HG02588 (cell line): Measurements from ENCODE around the gene CFAP70.
"Not testable (repeated sequence)": the region's sequence is repeated elsewhere in the genome, so short reads cannot be mapped to it uniquely, and the experiment has no call there.

Source experiments
- ATAC-seq: cut with Tn5 transposase; IDR thresholded peaks from one replicate; pipeline ENCODE4 v1.9.1; 2021; ENCODE audit warnings: mild to moderate bottlenecking, moderate library complexity; ENCODE audit not compliant: unreplicated experiment

CFAP70 gene

DNA sequence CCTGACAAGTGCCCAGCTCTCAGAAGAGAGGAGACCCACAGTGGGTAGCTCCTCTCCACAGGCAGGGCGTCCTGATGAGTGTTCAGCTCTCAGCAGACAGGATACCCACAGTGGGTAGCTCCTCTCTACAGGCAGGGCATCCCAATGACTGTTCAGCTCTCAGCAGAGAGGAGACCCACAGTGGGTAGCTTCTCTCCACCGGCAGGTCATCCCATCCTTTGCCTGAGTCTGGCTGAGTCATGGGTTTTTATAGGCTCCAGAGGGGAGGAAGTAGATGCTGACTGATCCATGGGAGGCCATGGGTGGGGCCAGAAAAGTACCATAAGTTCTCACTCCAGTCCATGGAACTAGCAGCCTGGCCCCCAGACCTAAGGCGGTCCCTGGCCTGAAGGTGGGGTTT lies 18.5 kb downstream of the CFAP70 start:
- no peak for ATAC-seq

GRCh38 chr10:73339436-73339835 lies 19.2 kb downstream of the CFAP70 start:
- no peak for ATAC-seq

- ATAC-seq, result no peak
Measured at GRCh38 chr10:73338801-73339368, 19.8 kb downstream of the CFAP70 start.

DNA sequence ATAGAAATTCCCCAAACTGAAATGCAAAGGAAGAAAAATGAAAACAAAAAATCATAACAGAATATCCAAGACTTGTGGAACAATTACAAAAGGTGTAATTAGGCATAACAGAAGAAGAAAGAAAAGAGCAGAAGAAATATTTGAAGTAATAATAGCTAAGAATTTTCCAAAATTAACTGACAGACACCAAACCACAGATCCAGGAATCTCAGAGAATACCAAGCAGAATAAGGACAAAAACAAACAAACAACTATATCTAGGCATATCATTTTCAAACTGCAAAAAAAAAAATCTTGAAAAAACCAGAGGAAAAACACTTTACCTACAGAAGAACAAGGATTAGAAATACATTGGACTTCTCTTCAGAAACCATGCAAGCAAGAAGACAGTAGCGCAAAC lies 25.5 kb downstream of the CFAP70 start:
- no peak for ATAC-seq

GRCh38 chr10:73332379-73332778 lies 26.3 kb downstream of the CFAP70 start:
- ATAC-seq, result no peak

DNA sequence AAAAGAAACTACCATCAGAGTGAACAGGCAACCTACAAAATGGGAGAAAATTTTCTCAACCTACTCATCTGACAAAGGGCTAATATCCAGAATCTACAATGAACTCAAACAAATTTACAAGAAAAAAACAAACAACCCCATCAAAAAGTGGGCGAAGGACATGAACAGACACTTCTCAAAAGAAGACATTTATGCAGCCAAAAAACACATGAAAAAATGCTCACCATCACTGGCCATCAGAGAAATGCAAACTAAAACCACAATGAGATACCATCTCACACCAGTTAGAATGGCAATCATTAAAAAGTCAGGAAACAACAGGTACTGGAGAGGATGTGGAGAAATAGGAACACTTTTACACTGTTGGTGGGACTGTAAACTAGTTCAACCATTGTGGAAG lies 30.1 kb downstream of the CFAP70 start:
- not testable (repeated sequence) for ATAC-seq

DNA sequence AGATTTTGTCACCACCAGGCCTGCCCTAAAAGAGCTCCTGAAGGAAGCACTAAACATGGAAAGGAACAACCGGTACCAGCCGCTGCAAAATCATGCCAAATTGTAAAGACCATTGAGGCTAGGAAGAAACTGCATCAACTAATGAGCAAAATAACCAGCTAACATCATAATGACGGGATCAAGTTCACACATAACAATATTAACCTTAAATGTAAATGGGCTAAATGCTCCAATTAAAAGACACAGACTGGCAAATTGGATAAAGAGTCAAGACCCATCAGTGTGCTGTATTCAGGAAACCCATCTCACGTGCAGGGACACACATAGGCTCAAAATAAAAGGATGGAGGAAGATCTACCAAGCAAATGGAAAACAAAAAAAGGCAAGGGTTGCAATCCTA lies 33.4 kb downstream of the CFAP70 start:
- ATAC-seq, result not testable (repeated sequence)

DNA sequence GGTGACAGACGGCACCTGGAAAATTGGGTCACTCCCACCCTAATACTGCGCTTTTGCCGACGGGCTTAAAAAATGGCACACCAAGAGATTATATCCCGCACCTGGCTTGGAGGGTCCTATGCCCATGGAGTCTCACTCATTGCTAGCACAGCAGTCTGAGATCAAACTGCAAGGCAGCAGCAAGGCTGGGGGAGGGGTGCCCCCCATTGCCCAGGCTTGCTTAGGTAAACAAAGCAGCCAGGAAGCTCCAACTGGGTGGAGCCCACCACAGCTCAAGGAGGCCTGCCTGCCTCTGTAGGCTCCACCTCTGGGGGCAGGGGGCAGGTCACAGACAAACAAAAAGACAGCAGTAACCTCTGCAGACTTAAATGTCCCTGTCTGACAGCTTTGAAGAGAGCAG lies 35.1 kb downstream of the CFAP70 start:
- not testable (repeated sequence) for ATAC-seq

DNA sequence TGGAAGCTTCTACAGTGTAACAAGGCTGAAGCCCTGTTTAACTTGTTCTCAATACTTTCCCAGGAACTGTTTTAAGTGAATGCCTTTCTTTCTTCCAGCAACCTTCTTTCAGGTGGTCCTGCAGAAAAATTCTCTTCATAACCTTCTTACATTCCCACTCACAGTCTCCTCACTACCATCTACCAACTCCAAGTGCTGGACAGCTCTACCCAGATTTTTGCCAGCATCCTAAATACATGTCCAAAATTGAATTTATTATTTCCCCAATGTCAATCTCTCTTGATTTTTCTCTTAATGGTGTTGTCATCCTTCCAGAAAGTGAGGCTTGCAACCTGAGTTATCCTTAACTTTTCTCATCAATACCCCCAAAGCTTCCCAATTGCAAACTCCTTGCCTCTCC lies 48.2 kb downstream of the CFAP70 start:
- ATAC-seq, result no peak

DNA sequence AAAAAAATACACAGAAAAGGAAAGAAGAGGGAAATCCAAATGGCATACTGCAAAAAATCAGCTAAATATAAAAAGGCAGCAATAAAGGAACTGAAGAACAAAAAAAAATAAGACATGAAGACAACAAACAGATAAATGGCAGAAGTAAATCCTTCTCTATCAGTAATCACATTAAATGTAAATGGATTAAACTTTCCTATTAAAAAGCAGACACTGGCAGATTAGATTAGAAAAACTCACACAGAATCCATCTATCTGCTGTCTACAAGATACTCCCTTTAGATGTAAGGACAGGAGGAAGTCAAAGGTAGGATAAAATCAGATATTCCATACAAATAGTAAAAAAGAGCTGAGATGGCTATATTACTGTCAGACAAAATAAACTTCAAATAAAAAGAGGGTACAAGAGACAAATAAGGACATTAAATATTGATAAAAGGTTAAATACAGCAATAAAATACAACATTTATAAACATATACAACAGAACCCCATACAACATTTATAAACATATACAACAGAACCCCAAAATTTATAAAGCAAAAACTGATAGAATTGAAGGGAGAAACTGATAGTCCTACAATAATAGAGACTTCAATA lies 51.4 kb downstream of the CFAP70 start:
- no peak for ATAC-seq

- no peak for ATAC-seq
Measured at GRCh38 chr10:73306171-73306708, 52.4 kb downstream of the CFAP70 start.

DNA sequence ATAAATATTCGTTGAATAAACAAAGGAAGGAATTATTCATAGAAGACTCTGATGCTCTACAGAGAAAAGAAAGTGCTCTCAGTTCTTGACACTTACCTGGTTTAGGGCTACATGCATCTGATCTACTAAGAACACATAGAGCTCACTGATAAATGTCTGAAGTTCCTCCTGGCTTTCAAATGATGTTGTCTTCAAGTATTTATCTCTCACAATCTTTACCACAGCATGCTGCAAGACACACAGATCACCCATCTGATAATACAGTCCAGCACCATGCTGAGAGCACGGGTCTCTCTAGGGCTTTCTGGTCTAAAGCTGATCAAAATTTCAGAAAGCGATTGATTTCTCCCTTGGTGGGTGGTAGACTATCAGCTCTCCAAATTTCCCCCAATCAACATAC lies 61.7 kb downstream of the CFAP70 start:
- no peak for ATAC-seq

GRCh38 chr10:73293461-73293860 lies 65.2 kb downstream of the CFAP70 start:
- no peak for ATAC-seq

GRCh38 chr10:73289958-73290357 lies 68.7 kb downstream of the CFAP70 start:
- no peak for ATAC-seq

- ATAC-seq, result no peak
Measured at GRCh38 chr10:73287441-73287840, 71.2 kb downstream of the CFAP70 start.

- ATAC-seq, result no peak
Measured at GRCh38 chr10:73281097-73281496, 77.6 kb downstream of the CFAP70 start.

DNA sequence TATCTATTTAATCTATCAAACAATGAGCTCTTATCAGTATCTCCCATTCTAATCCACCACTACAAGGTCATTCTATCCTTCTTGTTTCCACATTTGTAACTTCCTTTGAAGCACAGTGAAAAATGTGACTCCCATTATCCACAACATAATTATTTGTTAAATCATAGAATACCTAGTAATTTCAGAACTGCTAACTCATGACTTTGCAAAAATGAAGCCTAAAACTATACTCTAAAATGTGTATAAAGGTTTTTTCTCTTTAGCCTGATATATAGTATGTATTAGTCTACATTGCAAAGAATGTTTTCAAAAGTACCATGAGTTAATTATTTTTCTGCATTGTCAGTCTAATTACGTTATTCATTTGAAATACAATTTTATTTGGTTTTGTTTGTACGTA lies 94.2 kb downstream of the CFAP70 start:
- no peak for ATAC-seq

GRCh38 chr10:73263693-73264347 lies 94.8 kb downstream of the CFAP70 start:
- ATAC-seq, result no peak

- no peak for ATAC-seq
Measured at GRCh38 chr10:73262880-73263555, 95.6 kb downstream of the CFAP70 start.

GRCh38 chr10:73262105-73262730 lies 96.4 kb downstream of the CFAP70 start:
- no peak for ATAC-seq

- ATAC-seq, result no peak
Measured at GRCh38 chr10:73261362-73261995, 97.2 kb downstream of the CFAP70 start.
